Stimulated activated CD4-positive, alpha-beta T cell treated with anti-CD3 and anti-CD28 coated beads, TNF-alpha, amount 100 ng/mL, for 4 hours (primary cell): Measurements from ENCODE around the gene SUCNR1.
"Not testable (repeated sequence)": the region's sequence is repeated elsewhere in the genome, so short reads cannot be mapped to it uniquely, and the experiment has no call there.

Experiments used
- DNase-seq, 3 experiments: peaks; one replicate each; pipeline ENCODE4 v3.0.0-alpha.2; 2020; ENCODE audit warnings: low read depth in 3 of 3

The SUCNR1 gene

GRCh38 chr3:151900884-151901643 lies 27.6 kb downstream of the SUCNR1 start:
- no peak for DNase-seq

GRCh38 chr3:151901644-151902285 lies 28.3 kb downstream of the SUCNR1 start:
- DNase-seq: no peak

- DNase-seq: no peak
Observed at GRCh38 chr3:151903501-151903991, 30.1 kb downstream of the SUCNR1 start.

GRCh38 chr3:151905647-151906046 lies 32.2 kb downstream of the SUCNR1 start:
- DNase-seq: no peak

- DNase-seq: no peak
Observed at GRCh38 chr3:151906751-151907150, 33.3 kb downstream of the SUCNR1 start.

- no peak for DNase-seq
Observed at GRCh38 chr3:151908399-151908798, 35.0 kb downstream of the SUCNR1 start.

- no peak for DNase-seq
Observed at GRCh38 chr3:151909681-151910405, 36.4 kb downstream of the SUCNR1 start.

- DNase-seq: no peak
Observed at GRCh38 chr3:151911462-151911861, 38.0 kb downstream of the SUCNR1 start.

- no peak for DNase-seq
Observed at GRCh38 chr3:151912028-151912427, 38.6 kb downstream of the SUCNR1 start.

- no peak for DNase-seq
Observed at GRCh38 chr3:151916781-151917180, 43.3 kb downstream of the SUCNR1 start.

- DNase-seq: no peak
Observed at GRCh38 chr3:151918253-151919029, 45.0 kb downstream of the SUCNR1 start.

- no peak for DNase-seq
Observed at GRCh38 chr3:151919030-151919328, 45.5 kb downstream of the SUCNR1 start.

GRCh38 chr3:151919446-151919845 lies 46.0 kb downstream of the SUCNR1 start:
- DNase-seq: no peak

GRCh38 chr3:151923901-151924300 lies 50.5 kb downstream of the SUCNR1 start:
- no peak for DNase-seq

GRCh38 chr3:151924753-151925152 lies 51.3 kb downstream of the SUCNR1 start:
- no peak for DNase-seq

- DNase-seq: no peak
Observed at GRCh38 chr3:151925419-151925818, 52.0 kb downstream of the SUCNR1 start.

- no peak for DNase-seq
Observed at GRCh38 chr3:151925876-151926275, 52.4 kb downstream of the SUCNR1 start.

- no peak for DNase-seq
Observed at GRCh38 chr3:151926956-151927355, 53.5 kb downstream of the SUCNR1 start.

GRCh38 chr3:151927915-151928525 lies 54.6 kb downstream of the SUCNR1 start:
- DNase-seq: not testable (repeated sequence)

- DNase-seq: no peak
Observed at GRCh38 chr3:151931171-151931570, 57.7 kb downstream of the SUCNR1 start.

- DNase-seq: no peak
Observed at GRCh38 chr3:151933234-151933853, 59.9 kb downstream of the SUCNR1 start.
